NCI-H2196 treated with DMSO at 0.1 percent for 48 hours (cell line): ENCODE results near the gene DPP9.
A peak's percentile ranks its signal among the peaks of the same experiment; 100 is the strongest.
"Not testable (repeated sequence)": the region's sequence is repeated elsewhere in the genome, so short reads cannot be mapped to it uniquely, and the experiment has no call there.

Experiments used
- DNase-seq: peaks from one replicate; lab custom pipeline; 2025; ENCODE audit not compliant: unreplicated experiment; lab: John Stamatoyannopoulos, UW

Gene DPP9

GRCh38 chr19:4691373-4691772, 32.3 kb downstream of the DPP9 start:
- no peak for DNase-seq

- DNase-seq: no peak
These were observed 33.3 kb downstream of the DPP9 start for GRCh38 chr19:4690361-4690760.

- no peak for DNase-seq
These were observed 34.2 kb downstream of the DPP9 start for GRCh38 chr19:4689403-4689802.

GRCh38 chr19:4688587-4688986, 35.1 kb downstream of the DPP9 start:
- no peak for DNase-seq

- peak; percentile 64 for DNase-seq
These were observed 36.2 kb downstream of the DPP9 start for GRCh38 chr19:4687396-4687795.

- DNase-seq: no peak
These were observed 36.9 kb downstream of the DPP9 start for GRCh38 chr19:4686700-4687099.

- no peak for DNase-seq
These were observed 39.1 kb downstream of the DPP9 start for GRCh38 chr19:4684312-4685095.

- DNase-seq: no peak
These were observed 41.0 kb downstream of the DPP9 start for GRCh38 chr19:4682417-4683200.

- DNase-seq: not testable (repeated sequence)
These were observed 43.6 kb downstream of the DPP9 start for GRCh38 chr19:4680021-4680420.

GRCh38 chr19:4678881-4679790, 44.5 kb downstream of the DPP9 start:
- DNase-seq: no peak

GRCh38 chr19:4676955-4677731, 46.5 kb downstream of the DPP9 start:
- DNase-seq: peak; percentile 31

- no peak for DNase-seq
These were observed 48.3 kb downstream of the DPP9 start for GRCh38 chr19:4675346-4675745.

GRCh38 chr19:4673726-4674125, 49.9 kb downstream of the DPP9 start:
- no peak for DNase-seq

GRCh38 chr19:4673216-4673615, 50.4 kb downstream of the DPP9 start:
- no peak for DNase-seq

- DNase-seq: no peak
These were observed 52.3 kb downstream of the DPP9 start for GRCh38 chr19:4671185-4671851.

- DNase-seq: peak; percentile 66
These were observed 53.7 kb downstream of the DPP9 start, which contains the start of gene MYDGF for GRCh38 chr19:4669723-4670480. Gene MYDGF (minus strand): TSS chr19:4670342. CDS start chr19:4670334, 8 bp downstream.

GRCh38 chr19:4664642-4665041, 59.0 kb downstream of the DPP9 start:
- no peak for DNase-seq

GRCh38 chr19:4662812-4663211, 60.8 kb downstream of the DPP9 start:
- no peak for DNase-seq

GRCh38 chr19:4662020-4662695, 61.5 kb downstream of the DPP9 start:
- no peak for DNase-seq
